Mesendoderm (in vitro differentiated cells): Measurements from ENCODE around the gene KATNAL1.

Experiments used
- DNase-seq: peaks from one replicate; pipeline ENCODE4 v3.0.0; 2013
- H2AK5ac ChIP-seq: 2 replicates; pipeline ENCODE4 v1.6.1; 2013; ENCODE audit warnings: low read length, inconsistent platforms
- H2BK120ac ChIP-seq: 2 replicates; pipeline ENCODE4 v1.6.1; 2013; ENCODE audit warnings: low read depth, mild to moderate bottlenecking, low read length, moderate library complexity, mixed read lengths
- H2BK15ac ChIP-seq: replicated peaks from 2 replicates; pipeline ENCODE4 v1.6.1; 2013; ENCODE audit warnings: low read depth, mild to moderate bottlenecking, moderate library complexity
- H2BK5ac ChIP-seq: 2 replicates; pipeline ENCODE4 v1.6.1; 2013; ENCODE audit warnings: low read length, inconsistent platforms
- H3K18ac ChIP-seq: 2 replicates; pipeline ENCODE4 v1.6.1; 2013; ENCODE audit warnings: mild to moderate bottlenecking, low read length, mixed read lengths
- H3K23ac ChIP-seq: one replicate; pipeline ENCODE4 v1.6.1; 2013; ENCODE audit warnings: low read length
- H3K27ac ChIP-seq: 2 replicates; pipeline ENCODE4 v1.5.1; 2013; ENCODE audit warnings: low read depth, mild to moderate bottlenecking, inconsistent platforms, low read length, moderate library complexity
- H3K27me3 ChIP-seq: 2 replicates; pipeline ENCODE4 v1.6.1; 2013; ENCODE audit warnings: low read length, control low read depth, mild to moderate bottlenecking, inconsistent platforms; ENCODE audit not compliant: insufficient read depth, poor library complexity
- H3K36me3 ChIP-seq: 2 replicates; pipeline ENCODE4 v1.6.1; 2013; ENCODE audit warnings: low read length, inconsistent platforms; ENCODE audit not compliant: control insufficient read depth, insufficient read depth
- H3K4ac ChIP-seq: one replicate; pipeline ENCODE4 v1.6.1; 2013; ENCODE audit warnings: low read depth, mild to moderate bottlenecking, low read length, moderate library complexity
- H3K4me1 ChIP-seq: 2 replicates; pipeline ENCODE4 v1.6.1; 2013; ENCODE audit warnings: low read depth, low read length, inconsistent platforms; ENCODE audit not compliant: control insufficient read depth
- H3K4me2 ChIP-seq: 2 replicates; pipeline ENCODE4 v1.6.1; 2013; ENCODE audit warnings: low read length
- H3K4me3 ChIP-seq: 2 replicates; pipeline ENCODE4 v1.5.1; 2013; ENCODE audit warnings: mild to moderate bottlenecking, low read length
- H3K56ac ChIP-seq: one replicate; pipeline ENCODE4 v1.6.1; 2013; ENCODE audit warnings: low read length
- H3K79me1 ChIP-seq: 2 replicates; pipeline ENCODE4 v1.6.1; 2013; ENCODE audit warnings: low read length, inconsistent platforms
- H3K79me2 ChIP-seq: 2 replicates; pipeline ENCODE4 v1.6.1; 2013; ENCODE audit warnings: mild to moderate bottlenecking, low read length; ENCODE audit not compliant: control insufficient read depth, insufficient read depth
- H3K9ac ChIP-seq: 2 replicates; pipeline ENCODE4 v1.6.1; 2013; ENCODE audit warnings: low read length, inconsistent platforms
- H4K5ac ChIP-seq: one replicate; pipeline ENCODE4 v1.6.1; 2013; ENCODE audit warnings: low read length
- H4K8ac ChIP-seq: one replicate; pipeline ENCODE4 v1.6.1; 2013; ENCODE audit warnings: low read depth, mild to moderate bottlenecking, control low read depth, low read length, moderate library complexity
- WGBS: extraction: QIAGEN DNeasy Blood & Tissue Kit; methylation state at CpG from one replicate; pipeline ENCODE4 v1.1.7; 2013; ENCODE audit warnings: low lambda C conversion rate, missing lambda C conversion rate; ENCODE audit not compliant: insufficient coverage; ENCODE audit errors: extremely low coverage; 5-methylcytosine and 5-hydroxymethylcytosine counted together

KATNAL1 gene

DNA sequence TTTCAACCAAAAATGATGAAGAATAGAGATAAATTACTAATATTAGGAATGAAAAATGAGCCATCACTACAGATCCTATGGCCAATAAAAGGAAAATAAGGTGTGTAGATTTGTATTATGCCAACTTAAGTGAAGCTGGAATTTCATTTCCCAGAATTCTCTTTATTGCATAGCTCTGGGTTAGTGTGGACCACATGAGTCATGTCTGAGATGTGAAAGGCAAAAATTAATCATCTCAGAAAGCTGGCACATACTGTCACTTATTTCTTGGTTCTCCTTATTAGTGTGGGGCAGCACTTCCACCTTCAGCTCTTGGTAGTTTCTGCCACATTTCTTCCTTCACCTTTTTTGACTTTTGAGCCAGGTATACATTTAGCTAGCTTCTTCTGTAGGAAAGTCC, 82.6 kb downstream of the KATNAL1 start:
- Histone ChIP-seq H2BK5ac (no peak overlapping the region), H3K18ac (no peak overlapping the region), H3K4me3 (no peak overlapping the region), H3K4ac (no peak overlapping the region), H2BK120ac (no peak overlapping the region), H3K79me1 (no peaks in the 10 kb centered on the region), H4K5ac (no peak overlapping the region), H2AK5ac (no peak overlapping the region), H2BK15ac (no peak overlapping the region), H3K79me2 (no peaks in the 10 kb centered on the region), H3K56ac (no peak overlapping the region), H3K36me3 (no peaks in the 10 kb centered on the region), H3K9ac (no peak overlapping the region), H3K27me3 (no peaks in the 10 kb centered on the region), H3K4me1 (no peaks in the 10 kb centered on the region), H3K4me2 (no peak overlapping the region), H3K27ac (no peak overlapping the region), H3K23ac (no peak overlapping the region), H4K8ac (no peak overlapping the region)
- no peak for DNase-seq

DNA sequence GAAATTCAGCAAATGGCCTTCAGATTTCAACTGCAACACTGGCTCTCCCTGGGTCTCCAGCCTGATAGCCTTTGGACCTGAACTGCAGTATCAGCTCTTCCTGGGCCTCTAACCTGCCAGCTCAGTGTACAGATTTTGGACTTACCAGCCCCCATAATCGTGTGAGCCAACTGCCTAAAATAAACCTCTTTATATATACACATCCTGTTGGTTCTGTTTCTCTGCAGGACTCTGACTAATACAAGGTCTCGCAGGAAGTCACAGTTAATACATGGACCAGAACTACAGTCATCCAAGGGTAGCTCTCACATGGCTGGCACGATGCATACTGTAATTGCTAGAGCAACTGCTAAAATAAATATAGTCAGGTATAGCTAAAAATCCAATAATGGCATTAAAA, 85.1 kb downstream of the KATNAL1 start:
- Histone ChIP-seq H3K56ac (no peak overlapping the region), H3K9ac (no peak overlapping the region), H3K79me1 (no peaks in the 10 kb centered on the region), H4K8ac (no peak overlapping the region), H4K5ac (no peak overlapping the region), H3K4me1 (no peaks in the 10 kb centered on the region), H2BK15ac (no peak overlapping the region), H3K36me3 (no peaks in the 10 kb centered on the region), H3K4ac (no peak overlapping the region), H3K27me3 (no peaks in the 10 kb centered on the region), H3K23ac (no peak overlapping the region), H2BK120ac (no peak overlapping the region), H3K18ac (no peak overlapping the region), H3K79me2 (no peaks in the 10 kb centered on the region), H3K27ac (no peak overlapping the region), H3K4me3 (no peak overlapping the region), H2BK5ac (no peak overlapping the region), H2AK5ac (no peak overlapping the region), H3K4me2 (no peak overlapping the region)
- no CpG with 5 or more reads among the region's 3 CpGs for WGBS
- no peak for DNase-seq

DNA sequence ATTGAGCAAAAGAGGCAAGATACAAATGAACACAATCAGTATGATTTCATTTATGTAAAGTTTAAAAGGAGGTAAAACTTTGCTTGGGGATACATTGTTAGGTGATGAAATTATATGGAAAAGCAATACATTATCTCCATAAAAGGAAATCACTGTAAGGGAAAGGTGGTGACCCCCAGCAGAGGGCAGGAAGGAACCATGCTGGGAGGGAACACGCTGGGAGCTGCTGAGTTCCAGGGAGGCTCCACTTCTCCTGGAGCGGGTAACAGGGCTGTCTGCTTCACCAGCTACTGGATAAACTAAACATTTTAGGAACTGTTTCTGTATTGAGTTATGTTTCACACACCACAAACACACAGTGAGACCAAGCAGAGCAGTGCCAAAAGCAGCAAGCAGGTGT, 91.2 kb downstream of the KATNAL1 start:
- Histone ChIP-seq H3K4me2 (no peak overlapping the region), H3K27ac (no peak overlapping the region), H3K23ac (no peak overlapping the region), H3K79me1 (no peaks in the 10 kb centered on the region), H4K8ac (no peak overlapping the region), H3K4me3 (no peak overlapping the region), H3K4me1 (peaks cover 3% of the 10 kb centered on the region), H3K79me2 (no peaks in the 10 kb centered on the region), H3K27me3 (no peaks in the 10 kb centered on the region), H2BK5ac (no peak overlapping the region), H4K5ac (no peak overlapping the region), H2BK15ac (no peak overlapping the region), H2AK5ac (no peak overlapping the region), H3K9ac (no peak overlapping the region), H3K36me3 (no peaks in the 10 kb centered on the region), H3K56ac (no peak overlapping the region), H2BK120ac (no peak overlapping the region), H3K4ac (no peak overlapping the region), H3K18ac (no peak overlapping the region)
- DNase-seq, result peak; percentile 47
- no CpG with 5 or more reads among the region's 2 CpGs for WGBS

DNA sequence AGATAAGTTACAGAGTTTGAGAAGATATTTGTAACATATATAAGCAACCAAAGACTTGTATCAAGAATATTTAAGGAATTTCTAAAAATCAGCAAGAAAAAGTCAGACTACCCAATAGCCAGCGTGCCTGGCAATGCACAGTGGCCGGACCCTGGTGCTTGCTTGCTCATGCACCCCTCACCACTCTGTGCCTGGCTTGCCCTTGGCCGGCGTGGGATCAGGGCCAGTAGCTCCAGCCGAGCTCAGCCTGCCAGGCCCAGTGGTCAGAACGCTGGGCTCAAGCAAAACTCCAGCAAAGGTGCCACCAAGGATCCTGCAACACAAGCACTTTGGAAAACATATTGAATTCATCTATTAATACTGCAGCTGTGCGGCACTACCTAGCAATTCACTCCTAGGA, 95.1 kb downstream of the KATNAL1 start:
- H2BK15ac ChIP-seq, result no peak overlapping the region
- H3K4ac ChIP-seq, result no peak overlapping the region
- H3K4me2 ChIP-seq, result no peak overlapping the region
- H3K79me2 ChIP-seq, result no peaks in the 10 kb centered on the region
- peaks cover 3% of the 10 kb centered on the region for H3K4me1 ChIP-seq
- H2BK5ac ChIP-seq, result no peak overlapping the region
- no peak overlapping the region for H2AK5ac ChIP-seq
- H3K4me3 ChIP-seq, result no peak overlapping the region
- H3K23ac ChIP-seq, result no peak overlapping the region
- no peaks in the 10 kb centered on the region for H3K27me3 ChIP-seq
- no peak overlapping the region for H3K56ac ChIP-seq
- no peak overlapping the region for H3K18ac ChIP-seq
- no peak overlapping the region for H3K9ac ChIP-seq
- no peaks in the 10 kb centered on the region for H3K36me3 ChIP-seq
- H3K79me1 ChIP-seq, result no peaks in the 10 kb centered on the region
- no peak overlapping the region for H4K8ac ChIP-seq
- no peak overlapping the region for H2BK120ac ChIP-seq
- H3K27ac ChIP-seq, result no peak overlapping the region
- H4K5ac ChIP-seq, result no peak overlapping the region
- no peak for DNase-seq
- WGBS, result no CpG with 5 or more reads among the region's 7 CpGs

DNA sequence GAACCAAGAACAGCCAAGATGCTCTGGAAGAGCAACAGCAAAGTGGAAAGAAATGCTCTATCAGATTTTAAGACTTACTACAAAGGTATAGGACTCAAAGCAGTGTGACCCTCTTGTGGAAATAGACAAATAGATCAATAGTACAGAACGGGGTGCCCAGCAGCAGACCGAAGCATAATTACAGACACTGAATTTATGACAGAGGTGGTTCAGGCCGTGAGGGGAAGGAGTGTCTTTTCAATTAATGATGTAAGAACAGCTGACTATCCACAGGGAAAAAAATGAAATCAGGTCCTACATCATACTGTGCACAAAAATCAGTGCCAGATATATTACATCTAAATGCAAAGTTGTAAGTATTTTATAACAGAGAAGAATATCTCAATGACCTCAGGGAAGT, 95.6 kb downstream of the KATNAL1 start:
- Histone ChIP-seq H2BK15ac (no peak overlapping the region), H2BK120ac (no peak overlapping the region), H3K79me2 (no peaks in the 10 kb centered on the region), H3K36me3 (no peaks in the 10 kb centered on the region), H3K56ac (no peak overlapping the region), H3K27me3 (no peaks in the 10 kb centered on the region), H3K4me2 (no peak overlapping the region), H3K4ac (no peak overlapping the region), H3K18ac (no peak overlapping the region), H3K79me1 (no peaks in the 10 kb centered on the region), H2BK5ac (no peak overlapping the region), H2AK5ac (no peak overlapping the region), H3K9ac (no peak overlapping the region), H4K5ac (no peak overlapping the region), H3K4me1 (peaks cover 3% of the 10 kb centered on the region), H3K27ac (no peak overlapping the region), H3K23ac (no peak overlapping the region), H4K8ac (no peak overlapping the region), H3K4me3 (no peak overlapping the region)
- no peak for DNase-seq
- WGBS, result no CpG with 5 or more reads among the region's 3 CpGs

DNA sequence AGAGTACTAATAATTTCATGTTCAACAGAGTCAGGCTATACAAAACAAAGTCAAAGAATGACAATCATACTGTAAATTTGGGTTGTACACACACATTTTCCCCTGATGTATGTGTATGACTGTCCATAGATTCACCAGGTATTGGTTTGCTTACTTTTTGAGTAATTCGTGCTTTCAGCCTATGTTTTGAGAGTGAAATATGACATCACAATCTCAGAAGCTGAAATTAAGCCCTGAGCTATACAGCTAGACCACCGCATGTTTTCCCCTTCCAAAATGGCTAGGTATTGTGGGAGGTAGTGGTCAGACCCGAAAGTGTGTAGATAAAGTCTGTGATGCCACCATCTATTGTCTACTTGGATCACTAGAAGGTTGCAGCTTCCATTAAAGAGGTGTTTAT, 102.8 kb downstream of the KATNAL1 start:
- no peak overlapping the region for H2BK5ac ChIP-seq
- H3K79me2 ChIP-seq, result no peaks in the 10 kb centered on the region
- H3K4ac ChIP-seq, result no peak overlapping the region
- no peak overlapping the region for H4K5ac ChIP-seq
- no peaks in the 10 kb centered on the region for H3K36me3 ChIP-seq
- H3K18ac ChIP-seq, result no peak overlapping the region
- no CpG with 5 or more reads among the region's 3 CpGs for WGBS
- H2BK120ac ChIP-seq, result no peak overlapping the region
- no peak overlapping the region for H3K23ac ChIP-seq
- no peak overlapping the region for H3K56ac ChIP-seq
- no peak overlapping the region for H3K27ac ChIP-seq
- H3K9ac ChIP-seq, result no peak overlapping the region
- DNase-seq, result no peak
- no peaks in the 10 kb centered on the region for H3K4me1 ChIP-seq
- no peaks in the 10 kb centered on the region for H3K79me1 ChIP-seq
- no peaks in the 10 kb centered on the region for H3K27me3 ChIP-seq
- H3K4me2 ChIP-seq, result no peak overlapping the region
- H2BK15ac ChIP-seq, result no peak overlapping the region
- H3K4me3 ChIP-seq, result no peak overlapping the region
- no peak overlapping the region for H2AK5ac ChIP-seq
- H4K8ac ChIP-seq, result no peak overlapping the region
